SK-N-MC (cell line): Measurements from ENCODE around the gene ASTN2.

Experiments used
- DNase-seq: peaks from one replicate; pipeline ENCODE4 v3.0.0-alpha.2; 2011; ENCODE audit warnings: low read depth, low spot score
- H3K27ac ChIP-seq: fragments of 200-600 bp; sonication (generic); 2 replicates; pipeline ENCODE4 v1.5.1; 2016; ENCODE audit warnings: mixed run types
- H3K36me3 ChIP-seq: fragments of 200-600 bp; sonication (generic); 2 replicates; pipeline ENCODE4 v1.6.1; 2017; ENCODE audit warnings: antibody characterized with exemption, low read length, mixed read lengths; ENCODE audit not compliant: insufficient read depth
- H3K4me3 ChIP-seq: fragments of 200-600 bp; sonication (generic); 2 replicates; pipeline ENCODE4 v1.5.1; 2016
- H3K9ac ChIP-seq: fragments of 200-600 bp; sonication (generic); 2 replicates; pipeline ENCODE4 v1.8.0; 2017; ENCODE audit warnings: mixed run types, mixed read lengths; ENCODE audit not compliant: insufficient read length
- H3K9me3 ChIP-seq: fragments of 200-600 bp; sonication (generic); 2 replicates; pipeline ENCODE4 v1.6.1; 2017; ENCODE audit warnings: low read depth, mild to moderate bottlenecking, antibody characterized with exemption, low read length, moderate library complexity, mixed read lengths
- EZH2 ChIP-seq: fragments of 200-600 bp; sonication (generic); IDR thresholded peaks from one replicate; pipeline ENCODE4 v1.6.1; 2017; ENCODE audit warnings: antibody characterized with exemption
- FOXP2 ChIP-seq: optimal IDR thresholded peaks from 2 replicates; pipeline ENCODE3; 2011; ENCODE audit warnings: mild to moderate bottlenecking, moderate library complexity; ENCODE audit not compliant: insufficient read depth; ENCODE audit errors: extremely low read length, control extremely low read depth
- POLR2AphosphoS5 ChIP-seq: IDR thresholded peaks from 2 replicates; pipeline ENCODE4 v1.6.1; 2012; ENCODE audit warnings: mild to moderate bottlenecking, low read depth, low read length, borderline replicate concordance

The ASTN2 gene

GRCh38 chr9:116706310-116707290 is 708.3 kb downstream of the ASTN2 start:
- TF ChIP-seq EZH2 (no peak), FOXP2 (no peak), POLR2AphosphoS5 (no peak)
- Histone ChIP-seq H3K27ac (no peak overlapping the region), H3K4me3 (no peak overlapping the region), H3K36me3 (peaks cover 12% of the 10 kb centered on the region), H3K9ac (no peak overlapping the region), H3K9me3 (no peaks in the 10 kb centered on the region)
- no peak for DNase-seq

DNA sequence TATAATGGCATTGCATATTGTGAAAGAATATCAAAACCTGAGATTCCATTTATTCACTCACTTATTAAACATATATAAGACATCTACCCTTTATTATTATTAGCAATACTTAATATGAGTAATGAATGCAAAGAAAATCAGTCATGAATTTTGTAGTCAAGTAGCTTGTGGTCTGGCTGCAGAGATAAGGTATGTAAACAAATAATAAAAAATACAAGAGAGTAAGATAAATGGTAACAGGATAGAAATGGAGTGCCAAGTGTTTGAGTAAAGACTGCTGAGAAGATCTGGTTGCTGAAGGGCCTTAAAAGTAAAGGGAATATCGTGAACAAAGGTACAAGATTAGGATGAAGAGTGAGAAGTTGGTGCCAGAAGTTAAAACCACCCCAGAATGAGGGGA is 709.3 kb downstream of the ASTN2 start:
- Histone ChIP-seq H3K36me3 (peaks cover 22% of the 10 kb centered on the region), H3K9ac (no peak overlapping the region), H3K27ac (no peak overlapping the region), H3K9me3 (no peaks in the 10 kb centered on the region), H3K4me3 (no peak overlapping the region)
- TF ChIP-seq POLR2AphosphoS5: no peak
- no peak for TF ChIP-seq FOXP2
- no peak for TF ChIP-seq EZH2
- no peak for DNase-seq

GRCh38 chr9:116704470-116704869 is 710.4 kb downstream of the ASTN2 start:
- no peak overlapping the region for H3K9ac ChIP-seq
- peaks cover 33% of the 10 kb centered on the region for H3K36me3 ChIP-seq
- no peak for TF ChIP-seq FOXP2
- no peak for TF ChIP-seq EZH2
- TF ChIP-seq POLR2AphosphoS5: no peak
- DNase-seq: no peak
- H3K9me3 ChIP-seq: no peaks in the 10 kb centered on the region
- no peak overlapping the region for H3K4me3 ChIP-seq
- H3K27ac ChIP-seq: no peak overlapping the region

DNA sequence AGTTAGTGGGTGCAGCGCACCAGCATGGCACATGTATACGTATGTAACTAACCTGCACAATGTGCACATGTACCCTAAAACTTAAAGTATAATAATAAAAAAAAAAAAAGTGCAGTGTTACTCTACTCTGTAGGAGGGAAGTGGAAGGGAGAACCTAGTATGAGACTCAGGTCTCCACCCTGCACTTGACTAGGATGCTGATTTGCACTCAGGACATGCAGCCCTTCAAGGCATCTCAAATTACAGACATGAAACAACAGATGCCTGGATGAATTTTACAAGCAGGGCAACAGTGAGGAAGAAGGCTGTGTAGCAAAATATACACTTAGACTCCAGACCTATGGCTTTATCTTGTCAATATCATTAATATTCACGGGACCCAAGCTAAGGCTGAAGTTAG is 711.2 kb downstream of the ASTN2 start:
- Histone ChIP-seq H3K27ac (no peak overlapping the region), H3K36me3 (peaks cover 41% of the 10 kb centered on the region), H3K9ac (no peak overlapping the region), H3K4me3 (no peak overlapping the region), H3K9me3 (no peaks in the 10 kb centered on the region)
- DNase-seq: no peak
- TF ChIP-seq POLR2AphosphoS5: no peak
- no peak for TF ChIP-seq FOXP2
- no peak for TF ChIP-seq EZH2

GRCh38 chr9:116701940-116702642 is 712.8 kb downstream of the ASTN2 start:
- Histone ChIP-seq H3K9ac (no peak overlapping the region), H3K36me3 (peaks cover 57% of the 10 kb centered on the region), H3K27ac (no peak overlapping the region), H3K4me3 (no peak overlapping the region), H3K9me3 (no peaks in the 10 kb centered on the region)
- no peak for DNase-seq
- TF ChIP-seq FOXP2 (no peak), EZH2 (no peak), POLR2AphosphoS5 (no peak)

GRCh38 chr9:116700882-116701865 is 713.7 kb downstream of the ASTN2 start:
- peaks cover 65% of the 10 kb centered on the region for H3K36me3 ChIP-seq
- no peaks in the 10 kb centered on the region for H3K9me3 ChIP-seq
- H3K4me3 ChIP-seq: no peak overlapping the region
- no peak overlapping the region for H3K27ac ChIP-seq
- no peak for DNase-seq
- H3K9ac ChIP-seq: no peak overlapping the region
- TF ChIP-seq POLR2AphosphoS5: no peak
- no peak for TF ChIP-seq FOXP2
- TF ChIP-seq EZH2: no peak

DNA sequence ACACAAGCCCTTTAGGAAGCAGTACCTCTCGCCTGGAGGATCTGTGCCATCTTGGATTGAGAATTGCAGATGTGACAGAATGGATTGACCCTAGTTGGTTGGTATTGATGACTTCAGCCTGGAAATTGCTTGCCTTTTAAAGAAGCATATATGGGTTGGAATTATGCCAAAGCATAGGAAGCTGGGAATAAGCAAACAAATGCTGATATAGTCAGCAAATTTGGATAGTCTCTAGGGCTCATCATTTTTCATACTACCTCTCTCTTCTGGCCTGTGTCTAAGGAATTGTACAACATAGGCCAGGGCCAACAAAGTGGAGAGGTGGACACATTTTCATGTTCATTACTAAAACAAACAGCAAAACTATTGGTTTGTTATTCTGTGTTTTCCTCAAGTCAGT is 714.6 kb downstream of the ASTN2 start:
- H3K9ac ChIP-seq: no peak overlapping the region
- TF ChIP-seq POLR2AphosphoS5: no peak
- TF ChIP-seq FOXP2: no peak
- TF ChIP-seq EZH2: no peak

More for the DNA sequence above, 714.6 kb downstream of the ASTN2 start:
- Histone ChIP-seq H3K9me3 (no peaks in the 10 kb centered on the region), H3K4me3 (no peak overlapping the region), H3K36me3 (peaks cover 65% of the 10 kb centered on the region), H3K27ac (no peak overlapping the region)
- no peak for DNase-seq
